Esophagus (tissue), 2 donors: ENCODE results near the gene NRXN3. TPM values are rescaled to one million over a fixed set of nuclear protein-coding genes. Genes with fewer than 3 reads are reported as not detected.

Experiments used
- H3K27ac ChIP-seq, 2 donors: one replicate each; pipeline ENCODE4 v1.5.1; 2013; ENCODE audit warnings: low read depth in 2 of 2, mild to moderate bottlenecking in 2 of 2, inconsistent platforms in 1 of 2, low read length in 1 of 2, moderate library complexity in 1 of 2
- H3K27me3 ChIP-seq, 2 donors: one replicate each; pipeline ENCODE4 v1.6.1; 2013; ENCODE audit warnings: low read length in 2 of 2, control low read depth in 1 of 2, mild to moderate bottlenecking in 1 of 2; ENCODE audit not compliant: insufficient read depth in 2 of 2, control insufficient read depth in 1 of 2
- H3K36me3 ChIP-seq, 2 donors: one replicate each; pipeline ENCODE4 v1.6.1; 2013; ENCODE audit warnings: low read length in 1 of 2; ENCODE audit not compliant: control insufficient read depth in 2 of 2, insufficient read depth in 2 of 2
- H3K4me1 ChIP-seq, 2 donors: one replicate each; pipeline ENCODE4 v1.6.1; 2013; ENCODE audit warnings: low read length in 1 of 2; ENCODE audit not compliant: control insufficient read depth in 2 of 2, insufficient read depth in 2 of 2
- H3K4me3 ChIP-seq, 2 donors: one replicate each; pipeline ENCODE4 v1.5.1; 2013; ENCODE audit warnings: low read length in 2 of 2, mild to moderate bottlenecking in 2 of 2, low read depth in 1 of 2, moderate library complexity in 1 of 2
- H3K9me3 ChIP-seq, 2 donors: one replicate each; pipeline ENCODE4 v1.6.1; 2013; ENCODE audit warnings: mild to moderate bottlenecking in 2 of 2, low read depth in 1 of 2, low read length in 1 of 2, moderate library complexity in 1 of 2; ENCODE audit not compliant: control insufficient read depth in 2 of 2, insufficient read depth in 1 of 2
- WGBS, 2 donors: extraction: QIAGEN DNeasy Blood & Tissue Kit; methylation state at CpG; one replicate each; pipeline ENCODE4 v1.1.7; 2013; 5-methylcytosine and 5-hydroxymethylcytosine counted together
- polyA plus RNA-seq, 2 donors: library from polyadenylated mRNA; stranded (reverse); fragments of 200-250 nt; gene quantifications; one replicate each; pipeline ENCODE4 v1.2.3, GENCODE V29; 2013
- donor health status: healthy with polysubstance abuse.
- donor health status: Bipolar disorder and iron deficiency.

The NRXN3 gene
- polyA plus RNA-seq, 2 donors: 1.7 to 2.2 TPM

DNA sequence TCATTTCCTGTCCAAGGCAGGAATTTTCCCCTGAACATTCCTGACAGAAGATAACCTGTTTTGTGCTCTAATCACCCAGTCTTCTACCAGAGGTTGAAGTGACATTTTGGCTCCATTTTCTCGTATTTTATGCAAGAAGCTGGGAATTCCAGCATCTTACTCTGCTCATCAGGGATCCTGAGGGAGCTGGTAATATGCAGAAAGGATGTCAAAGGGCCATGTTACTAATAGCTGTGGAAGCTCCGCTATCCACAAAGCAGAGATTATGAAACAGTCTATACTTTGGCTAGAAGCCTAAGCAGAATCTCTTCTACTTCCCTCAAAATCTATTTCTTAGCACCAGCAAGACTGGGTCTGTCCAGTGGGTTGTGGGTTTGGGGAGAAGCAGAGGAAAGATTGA is 1428.2 kb downstream of the NRXN3 start:
- no peaks in the 10 kb centered on the region for H3K4me1 ChIP-seq
- H3K4me3 ChIP-seq: no peak overlapping the region
- H3K9me3 ChIP-seq: no peaks in the 10 kb centered on the region
- H3K27ac ChIP-seq: no peak overlapping the region
- WGBS, 2 donors: 74 to 82% methylated on average over 2 of the region's 2 CpGs
- no peaks in the 10 kb centered on the region for H3K36me3 ChIP-seq
- no peaks in the 10 kb centered on the region for H3K27me3 ChIP-seq

DNA sequence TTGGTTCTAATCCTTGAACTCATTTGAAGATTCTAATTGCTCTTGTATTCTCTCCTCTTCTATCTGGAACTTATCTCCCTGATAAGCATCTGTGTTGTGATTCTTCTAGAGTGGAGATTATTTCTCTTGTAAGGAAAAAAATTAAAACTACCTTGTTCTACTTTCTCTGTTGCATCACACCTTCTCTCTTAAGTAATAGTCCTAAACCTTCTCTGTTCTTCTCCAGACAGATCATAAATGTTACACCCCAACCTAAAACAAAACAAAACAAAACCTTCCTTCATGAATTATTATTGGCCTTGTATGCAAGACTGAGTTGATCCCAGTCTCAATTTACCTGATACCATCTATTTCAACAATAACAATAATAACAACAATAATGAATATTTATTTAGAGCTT is 1429.1 kb downstream of the NRXN3 start:
- H3K27ac ChIP-seq: no peak overlapping the region
- H3K36me3 ChIP-seq: no peaks in the 10 kb centered on the region
- no peaks in the 10 kb centered on the region for H3K9me3 ChIP-seq
- H3K27me3 ChIP-seq: no peaks in the 10 kb centered on the region
- no peaks in the 10 kb centered on the region for H3K4me1 ChIP-seq
- H3K4me3 ChIP-seq: no peak overlapping the region

DNA sequence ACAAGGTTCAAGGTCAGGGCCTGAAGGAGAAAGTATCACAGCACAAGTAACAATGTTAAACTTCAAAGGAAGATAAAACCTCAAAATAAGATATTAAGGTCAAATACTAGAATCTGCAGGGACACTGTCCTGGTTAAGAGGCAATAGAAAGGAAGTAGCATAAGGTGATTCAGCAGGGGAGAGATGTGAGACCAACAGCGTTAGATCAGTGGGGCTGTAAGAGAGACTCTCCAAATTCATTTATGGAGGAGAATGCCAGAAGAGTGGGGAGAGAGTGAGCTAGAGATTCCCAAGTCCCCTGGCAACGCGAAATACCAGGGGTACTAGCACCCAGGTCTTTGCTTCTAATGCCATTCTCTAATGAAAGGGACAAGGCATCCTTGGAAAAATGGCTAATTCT is 1430.2 kb downstream of the NRXN3 start:
- Histone ChIP-seq H3K27ac (no peak overlapping the region), H3K4me1 (no peaks in the 10 kb centered on the region), H3K9me3 (no peaks in the 10 kb centered on the region), H3K36me3 (no peaks in the 10 kb centered on the region), H3K27me3 (no peaks in the 10 kb centered on the region), H3K4me3 (no peak overlapping the region)
- WGBS, 2 donors: 72 to 95% methylated on average over 3 of the region's 3 CpGs

DNA sequence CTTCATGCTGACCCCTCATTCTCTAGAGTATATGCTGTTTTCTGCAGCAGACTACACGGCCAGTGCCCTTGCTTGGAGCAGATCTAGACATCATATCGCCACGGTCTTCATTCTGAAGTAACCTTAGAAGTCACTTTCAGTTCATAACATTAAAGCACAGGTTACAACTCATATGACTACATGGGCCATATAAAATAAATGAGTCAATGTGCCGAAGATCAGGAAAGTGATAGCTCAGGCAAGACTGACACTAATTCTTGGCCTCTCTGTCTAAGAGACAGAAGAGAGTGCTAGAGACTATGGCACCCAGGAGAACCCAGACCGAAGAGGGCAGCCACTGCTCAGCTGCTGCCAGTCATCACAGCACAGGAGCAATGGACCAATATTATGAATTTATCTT is 1431.4 kb downstream of the NRXN3 start:
- 83 to 84% methylated on average over 5 of the region's 5 CpGs for WGBS, 2 donors

DNA sequence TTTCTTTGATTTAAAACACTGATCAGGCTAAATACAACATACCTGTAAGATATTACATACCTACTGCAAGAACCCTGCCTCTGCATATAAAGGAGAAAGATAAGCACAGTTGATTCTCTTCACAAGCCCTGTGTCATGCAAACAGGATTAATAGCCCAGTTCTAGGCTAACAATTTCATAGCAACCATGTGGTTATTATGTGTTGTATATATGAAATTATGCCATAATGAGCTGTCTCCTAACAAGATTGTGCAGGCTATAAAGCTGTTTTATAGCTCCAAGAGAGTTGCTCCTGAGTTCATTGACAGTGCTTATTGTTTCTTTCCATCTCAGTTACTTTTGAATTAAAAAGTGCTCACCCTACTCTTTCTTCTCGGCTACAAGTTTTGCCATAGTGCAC is 1431.9 kb downstream of the NRXN3 start:
- no peaks in the 10 kb centered on the region for H3K36me3 ChIP-seq
- no peak overlapping the region for H3K27ac ChIP-seq
- no peaks in the 10 kb centered on the region for H3K27me3 ChIP-seq
- H3K9me3 ChIP-seq: no peaks in the 10 kb centered on the region
- WGBS, 2 donors: 43 to 49% methylated on average over 1 of the region's 1 CpG
- H3K4me1 ChIP-seq: no peaks in the 10 kb centered on the region
- H3K4me3 ChIP-seq: no peak overlapping the region

More for the DNA sequence above, 1431.4 kb downstream of the NRXN3 start:
- H3K27me3 ChIP-seq: no peaks in the 10 kb centered on the region
- no peak overlapping the region for H3K4me3 ChIP-seq
- H3K9me3 ChIP-seq: no peaks in the 10 kb centered on the region
- no peaks in the 10 kb centered on the region for H3K4me1 ChIP-seq
- no peaks in the 10 kb centered on the region for H3K36me3 ChIP-seq
- no peak overlapping the region for H3K27ac ChIP-seq

DNA sequence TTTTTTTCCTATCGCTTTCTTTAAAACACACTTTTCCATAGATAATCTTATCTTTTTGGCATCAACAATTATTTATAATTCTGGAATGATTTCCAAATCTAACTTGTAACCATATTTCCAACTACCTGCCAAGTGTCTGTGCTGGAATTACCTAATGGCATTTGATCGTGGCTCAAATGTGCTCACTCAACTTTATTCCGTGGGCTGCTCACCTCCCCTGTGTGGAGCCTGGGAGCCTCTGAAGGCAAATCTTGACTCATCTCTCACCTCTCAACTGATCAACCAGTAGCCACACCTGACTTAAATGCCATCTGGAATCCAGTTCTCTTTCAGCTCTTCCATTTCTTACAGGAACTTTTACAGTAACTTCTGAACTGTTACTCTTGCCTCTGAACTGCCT is 1432.6 kb downstream of the NRXN3 start:
- Histone ChIP-seq H3K36me3 (no peaks in the 10 kb centered on the region), H3K9me3 (no peaks in the 10 kb centered on the region), H3K27ac (no peak overlapping the region), H3K27me3 (no peaks in the 10 kb centered on the region), H3K4me3 (no peak overlapping the region), H3K4me1 (no peaks in the 10 kb centered on the region)
- WGBS, 2 donors: 52 to 63% methylated on average over 3 of the region's 3 CpGs

DNA sequence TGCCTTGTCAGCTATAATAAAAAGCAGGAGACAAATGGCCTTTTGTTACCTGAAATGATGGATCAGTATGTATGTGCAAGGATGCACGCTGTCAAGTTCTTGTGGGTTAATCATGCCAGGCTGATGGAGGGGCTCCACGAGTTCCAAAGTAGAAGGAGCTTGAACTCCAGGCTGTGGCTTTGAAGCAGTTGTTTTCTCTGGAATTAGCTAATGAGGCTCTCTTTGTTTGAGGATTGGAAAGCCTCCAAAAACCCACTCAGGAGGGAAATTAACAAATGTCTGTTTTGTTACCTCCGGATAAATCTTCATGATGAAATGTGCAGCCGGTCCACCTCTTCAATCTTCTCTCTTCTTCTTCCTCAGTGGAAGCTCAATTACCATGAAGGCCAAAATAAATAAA is 1435.7 kb downstream of the NRXN3 start:
- H3K4me3 ChIP-seq: no peak overlapping the region
- no peaks in the 10 kb centered on the region for H3K9me3 ChIP-seq
- 49 to 67% methylated on average over 4 of the region's 4 CpGs for WGBS, 2 donors

DNA sequence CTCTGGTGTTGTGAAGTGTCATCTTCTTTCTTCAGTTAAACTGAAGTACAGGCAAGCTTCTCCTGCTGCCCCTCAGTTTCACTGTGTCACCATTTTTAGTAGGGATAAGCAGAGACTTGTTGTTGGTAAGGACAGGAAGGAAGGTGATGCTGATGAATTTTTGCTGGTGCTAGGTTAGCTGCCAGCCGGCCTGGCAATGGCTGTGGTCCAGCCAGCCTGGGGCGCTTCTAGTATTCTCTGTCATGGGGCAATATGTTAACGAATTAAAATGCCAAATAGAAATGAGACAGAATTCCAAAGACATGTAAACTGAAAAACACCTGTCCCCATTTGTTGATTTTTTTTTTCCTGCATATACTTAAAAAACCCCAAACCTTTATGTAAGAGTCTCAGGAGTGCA is 1438.3 kb downstream of the NRXN3 start:
- Histone ChIP-seq H3K4me1 (no peaks in the 10 kb centered on the region), H3K27me3 (no peaks in the 10 kb centered on the region), H3K4me3 (no peak overlapping the region), H3K9me3 (no peaks in the 10 kb centered on the region), H3K27ac (no peak overlapping the region), H3K36me3 (no peaks in the 10 kb centered on the region)
- WGBS, 2 donors: 52 to 55% methylated on average over 3 of the region's 3 CpGs

More for the DNA sequence above, 1435.7 kb downstream of the NRXN3 start:
- Histone ChIP-seq H3K27ac (no peak overlapping the region), H3K36me3 (no peaks in the 10 kb centered on the region), H3K27me3 (no peaks in the 10 kb centered on the region), H3K4me1 (no peaks in the 10 kb centered on the region)

DNA sequence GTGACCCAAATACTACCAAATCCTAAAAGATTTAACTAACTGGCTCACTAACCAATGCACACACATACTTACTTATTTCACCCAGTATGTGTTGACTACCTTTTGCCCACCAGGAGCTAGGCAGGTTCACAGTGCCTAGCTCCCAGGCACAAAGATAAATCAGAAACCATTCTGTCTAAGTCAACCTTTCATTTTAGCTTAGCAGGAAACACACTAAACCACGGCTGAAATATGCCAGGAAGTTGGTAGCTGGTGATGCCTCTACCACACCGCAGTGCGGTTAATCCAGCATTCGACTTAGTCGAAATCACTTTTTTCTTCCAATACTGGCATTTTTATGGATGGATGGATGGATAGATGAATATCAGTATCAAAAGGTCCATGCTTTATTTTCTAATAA is 1443.5 kb downstream of the NRXN3 start:
- Histone ChIP-seq H3K4me1 (no peaks in the 10 kb centered on the region), H3K27ac (no peak overlapping the region), H3K4me3 (no peak overlapping the region), H3K36me3 (no peaks in the 10 kb centered on the region), H3K27me3 (no peaks in the 10 kb centered on the region), H3K9me3 (no peaks in the 10 kb centered on the region)
- WGBS, 2 donors: 69 to 86% methylated on average over 5 of the region's 5 CpGs

DNA sequence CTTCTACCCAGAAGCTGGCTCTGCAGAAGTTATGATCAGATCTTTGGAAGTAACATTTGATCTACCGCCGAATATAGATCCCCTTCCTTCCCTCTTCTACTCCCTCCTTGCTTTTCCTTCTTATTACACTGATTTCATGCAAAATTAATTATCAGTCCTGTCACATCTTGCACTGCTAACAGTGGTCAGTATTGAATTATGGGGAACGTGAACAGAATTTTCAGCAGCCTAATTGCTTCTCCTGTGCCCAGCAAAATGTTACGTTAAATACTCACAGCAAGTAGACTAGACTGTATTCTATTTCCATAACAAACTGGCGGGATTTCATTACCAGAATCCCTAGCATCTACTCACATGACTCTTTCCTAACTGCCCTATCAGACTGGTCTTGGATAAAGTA is 1444.3 kb downstream of the NRXN3 start:
- Histone ChIP-seq H3K4me1 (no peaks in the 10 kb centered on the region), H3K27me3 (no peaks in the 10 kb centered on the region), H3K9me3 (no peaks in the 10 kb centered on the region), H3K4me3 (no peak overlapping the region), H3K27ac (no peak overlapping the region), H3K36me3 (no peaks in the 10 kb centered on the region)
- 91 to 93% methylated on average over 5 of the region's 5 CpGs for WGBS, 2 donors
